ENCODE data around the gene TSC22D3. TPM values are rescaled to one million over a fixed set of nuclear protein-coding genes. Genes with fewer than 3 reads are reported as not detected.
A peak's percentile ranks its signal among the peaks of the same experiment; 100 is the strongest.

TSC22D3 gene
- total and polyA plus RNA-seq, 2 experiments from 2014 or later: 235 to 297 TPM

- DNase-seq (ENCODE audit: low read depth in 1 of 2, low spot score in 1 of 2): no peak
- Histone ChIP-seq H3K9me3 (ENCODE audit: low read depth) (no peaks in the 10 kb centered on the region), H3K27me3 (no peaks in the 10 kb centered on the region), H3K27ac (peak overlapping the region; percentile 79), H3K36me3 (no peaks in the 10 kb centered on the region), H3K4me3 (no peak overlapping the region), H3K4me1 (ENCODE audit: low read depth) (peaks cover 73% of the 10 kb centered on the region)
- TF ChIP-seq, protein P1, sequence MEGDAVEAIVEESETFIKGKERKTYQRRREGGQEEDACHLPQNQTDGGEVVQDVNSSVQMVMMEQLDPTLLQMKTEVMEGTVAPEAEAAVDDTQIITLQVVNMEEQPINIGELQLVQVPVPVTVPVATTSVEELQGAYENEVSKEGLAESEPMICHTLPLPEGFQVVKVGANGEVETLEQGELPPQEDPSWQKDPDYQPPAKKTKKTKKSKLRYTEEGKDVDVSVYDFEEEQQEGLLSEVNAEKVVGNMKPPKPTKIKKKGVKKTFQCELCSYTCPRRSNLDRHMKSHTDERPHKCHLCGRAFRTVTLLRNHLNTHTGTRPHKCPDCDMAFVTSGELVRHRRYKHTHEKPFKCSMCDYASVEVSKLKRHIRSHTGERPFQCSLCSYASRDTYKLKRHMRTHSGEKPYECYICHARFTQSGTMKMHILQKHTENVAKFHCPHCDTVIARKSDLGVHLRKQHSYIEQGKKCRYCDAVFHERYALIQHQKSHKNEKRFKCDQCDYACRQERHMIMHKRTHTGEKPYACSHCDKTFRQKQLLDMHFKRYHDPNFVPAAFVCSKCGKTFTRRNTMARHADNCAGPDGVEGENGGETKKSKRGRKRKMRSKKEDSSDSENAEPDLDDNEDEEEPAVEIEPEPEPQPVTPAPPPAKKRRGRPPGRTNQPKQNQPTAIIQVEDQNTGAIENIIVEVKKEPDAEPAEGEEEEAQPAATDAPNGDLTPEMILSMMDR (IDR thresholded peaks at IDR 0.05; ENCODE audit: low read depth, low read length): no peak
These were observed 45.3 kb downstream of the TSC22D3 start for GRCh38 chrX:107730298-107730655.

GRCh38 chrX:107729558-107730297, 45.9 kb downstream of the TSC22D3 start:
- Histone ChIP-seq H3K27me3 (no peaks in the 10 kb centered on the region), H3K27ac (peak overlapping the region; percentile 79), H3K36me3 (no peaks in the 10 kb centered on the region), H3K9me3 (ENCODE audit: low read depth) (no peaks in the 10 kb centered on the region), H3K4me3 (no peak overlapping the region), H3K4me1 (ENCODE audit: low read depth) (peaks cover 79% of the 10 kb centered on the region)
- DNase-seq (ENCODE audit: low read depth in 1 of 2, low spot score in 1 of 2): peak; percentile 54 to 95
- TF ChIP-seq, protein P1 (IDR thresholded peaks at IDR 0.05; ENCODE audit: low read depth, low read length): no peak

DNA sequence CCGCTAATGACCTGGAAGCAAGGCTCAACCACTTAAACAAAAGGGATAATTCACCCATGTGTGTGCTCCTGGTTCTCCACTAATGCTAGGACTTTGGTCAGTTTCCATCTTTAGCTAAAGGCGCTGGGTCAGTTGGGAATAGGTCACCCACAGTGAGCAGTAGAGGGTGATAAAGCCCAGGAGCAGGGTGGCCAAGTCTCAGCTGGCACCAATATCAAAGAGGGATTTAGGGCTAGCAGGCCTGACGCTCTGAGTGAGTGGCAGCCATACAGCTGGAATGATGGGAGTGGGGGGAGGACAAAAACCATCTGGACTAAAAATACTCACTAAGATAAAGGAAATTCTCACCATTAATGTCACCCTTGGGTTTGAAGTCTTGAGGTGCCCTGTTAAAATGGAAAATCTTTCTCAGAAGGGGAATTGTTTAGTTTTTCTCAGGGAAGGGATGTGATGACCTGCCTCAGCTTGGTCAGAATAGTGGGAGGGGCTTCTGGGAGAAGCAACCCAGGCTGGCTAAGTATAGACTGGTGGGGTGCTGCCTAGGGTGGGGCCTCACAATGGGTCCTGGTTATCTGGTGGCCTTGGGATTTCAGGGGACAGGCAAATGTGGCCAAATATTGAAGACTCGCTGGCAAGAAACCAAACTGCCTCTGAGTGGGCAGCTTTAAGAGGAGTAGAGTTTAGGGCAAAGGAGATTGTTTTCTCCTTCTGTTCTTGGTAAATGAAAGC, 47.1 kb downstream of the TSC22D3 start:
- no peak overlapping the region for H3K4me3 ChIP-seq
- DNase-seq (ENCODE audit: low read depth in 1 of 2, low spot score in 1 of 2): no peak

GRCh38 chrX:107726816-107727534, 48.6 kb downstream of the TSC22D3 start:
- TF ChIP-seq, protein P1 (IDR thresholded peaks at IDR 0.05; ENCODE audit: low read depth, low read length): no peak
- Histone ChIP-seq H3K27ac (no peak overlapping the region), H3K4me3 (no peak overlapping the region), H3K4me1 (ENCODE audit: low read depth) (peaks cover 77% of the 10 kb centered on the region), H3K27me3 (no peaks in the 10 kb centered on the region), H3K9me3 (ENCODE audit: low read depth) (no peaks in the 10 kb centered on the region), H3K36me3 (no peaks in the 10 kb centered on the region)
- DNase-seq (ENCODE audit: low read depth in 1 of 2, low spot score in 1 of 2): no peak

More for the DNA sequence above, 47.1 kb downstream of the TSC22D3 start:
- Histone ChIP-seq H3K27me3 (no peaks in the 10 kb centered on the region), H3K9me3 (ENCODE audit: low read depth) (no peaks in the 10 kb centered on the region), H3K27ac (peak overlapping the region; percentile 79), H3K36me3 (no peaks in the 10 kb centered on the region), H3K4me1 (ENCODE audit: low read depth) (peaks cover 83% of the 10 kb centered on the region)
- TF ChIP-seq, protein P1 (IDR thresholded peaks at IDR 0.05; ENCODE audit: low read depth, low read length): no peak

GRCh38 chrX:107725761-107726555, 49.6 kb downstream of the TSC22D3 start:
- Histone ChIP-seq H3K27ac (peak overlapping the region; percentile 31), H3K36me3 (no peaks in the 10 kb centered on the region), H3K4me1 (ENCODE audit: low read depth) (peaks cover 80% of the 10 kb centered on the region), H3K9me3 (ENCODE audit: low read depth) (no peaks in the 10 kb centered on the region), H3K27me3 (no peaks in the 10 kb centered on the region), H3K4me3 (no peak overlapping the region)
- DNase-seq (ENCODE audit: low read depth in 1 of 2, low spot score in 1 of 2): no peak
- TF ChIP-seq, protein P1 (IDR thresholded peaks at IDR 0.05; ENCODE audit: low read depth, low read length): no peak
